WTC11 (cell line): ENCODE results near the gene CLTCL1. TPM values are rescaled to one million over a fixed set of nuclear protein-coding genes. Genes with fewer than 3 reads are reported as not detected.

ENCODE experiments used
- ATAC-seq: fragments of 200-7000 bp; cut with Tn5 transposase; 2 replicates; pipeline ENCODE4 v1.10.0; 2021; ENCODE audit warnings: mild to moderate bottlenecking, moderate library complexity
- CTCF ChIA-PET: fragments of 300-600 bp; sonication (Branson Sonifier 250); formaldehyde crosslinking; loops from one replicate; lab custom pipeline; 2021; ENCODE audit warnings: antibody characterized with exemption; lab: Charles Lee
- POLR2A ChIA-PET: fragments of 350-600 bp; sonication (Branson Sonifier 250); formaldehyde crosslinking; loops from one replicate; lab custom pipeline; 2021; ENCODE audit warnings: antibody characterized with exemption; lab: Charles Lee
- DNase-seq: peaks from one replicate; pipeline ENCODE4 v3.0.0; 2021; ENCODE audit warnings: low spot score
- H3K27ac Mint-ChIP-seq: 2 replicates; pipeline ENCODE4 v1.8.0; 2021; ENCODE audit warnings: mixed read lengths
- H3K27me3 Mint-ChIP-seq: 2 replicates; pipeline ENCODE4 v1.8.0; 2021; ENCODE audit warnings: low read depth, mild to moderate bottlenecking, moderate library complexity, mixed read lengths
- H3K36me3 Mint-ChIP-seq: 2 replicates; pipeline ENCODE4 v1.8.0; 2021; ENCODE audit warnings: mixed read lengths
- H3K4me1 Mint-ChIP-seq: 2 replicates; pipeline ENCODE4 v1.8.0; 2022; ENCODE audit warnings: mixed read lengths
- H3K4me3 Mint-ChIP-seq: 2 replicates; pipeline ENCODE4 v1.8.0; 2021; ENCODE audit warnings: mild to moderate bottlenecking, moderate library complexity, mixed read lengths
- H3K9me3 Mint-ChIP-seq: 2 replicates; pipeline ENCODE4 v1.8.0; 2021; ENCODE audit warnings: mixed read lengths
- ATF2 ChIP-seq: sonication (generic); formaldehyde crosslinking; IDR thresholded peaks from 2 replicates; pipeline ENCODE4 v1.8.1; 2022; ENCODE audit warnings: low read depth, missing genetic modification reagents, borderline replicate concordance
- ATF3 ChIP-seq: sonication (generic); formaldehyde crosslinking; conservative IDR thresholded peaks from 2 replicates; pipeline ENCODE4 v1.8.1; 2022; ENCODE audit warnings: mild to moderate bottlenecking, missing genetic modification reagents
- CREB1 ChIP-seq: sonication (generic); formaldehyde crosslinking; IDR thresholded peaks from 2 replicates; pipeline ENCODE4 v1.8.0; 2023; ENCODE audit warnings: mild to moderate bottlenecking, missing genetic modification reagents
- E2F5 ChIP-seq: sonication (generic); formaldehyde crosslinking; IDR thresholded peaks from 2 replicates; pipeline ENCODE4 v1.8.1; 2022; ENCODE audit warnings: mild to moderate bottlenecking, moderate library complexity, missing genetic modification reagents
- ESRRA ChIP-seq: sonication (generic); formaldehyde crosslinking; IDR thresholded peaks from 2 replicates; pipeline ENCODE4 v1.8.1; 2022; ENCODE audit warnings: mild to moderate bottlenecking, missing genetic modification reagents, borderline replicate concordance
- FOXJ3 ChIP-seq: sonication (generic); formaldehyde crosslinking; IDR thresholded peaks from 2 replicates; pipeline ENCODE4 v1.9.0; 2021; ENCODE audit warnings: missing genetic modification reagents, mild to moderate bottlenecking, borderline replicate concordance
- HMGXB4 ChIP-seq: sonication (generic); formaldehyde crosslinking; IDR thresholded peaks from 2 replicates; pipeline ENCODE4 v1.8.1; 2023; ENCODE audit warnings: mild to moderate bottlenecking, moderate library complexity, missing genetic modification reagents
- JUN ChIP-seq: sonication (generic); formaldehyde crosslinking; IDR thresholded peaks from 2 replicates; pipeline ENCODE4 v1.8.0; 2023; ENCODE audit warnings: mild to moderate bottlenecking, missing genetic modification reagents
- NFATC4 ChIP-seq: fragments of 250-450 bp; sonication (Bioruptor Pico); IDR thresholded peaks from 2 replicates; pipeline ENCODE4 v1.9.0; 2021; ENCODE audit warnings: mild to moderate bottlenecking
- NFE2L1 ChIP-seq: sonication (generic); formaldehyde crosslinking; IDR thresholded peaks from 2 replicates; pipeline ENCODE4 v1.8.1; 2023; ENCODE audit warnings: missing genetic modification reagents
- NFYB ChIP-seq: sonication (generic); formaldehyde crosslinking; conservative IDR thresholded peaks from 2 replicates; pipeline ENCODE4 v1.8.0; 2022; ENCODE audit warnings: low read depth, missing genetic modification reagents
- RORB ChIP-seq: fragments of 250-450 bp; sonication (Bioruptor Pico); IDR thresholded peaks from 2 replicates; pipeline ENCODE4 v1.9.0; 2021; ENCODE audit warnings: mild to moderate bottlenecking
- SOX15 ChIP-seq: fragments of 250-450 bp; sonication (Bioruptor Pico); IDR thresholded peaks from 2 replicates; pipeline ENCODE4 v1.9.0; 2021; ENCODE audit warnings: mild to moderate bottlenecking
- TCF7 ChIP-seq: sonication (generic); formaldehyde crosslinking; IDR thresholded peaks from 2 replicates; pipeline ENCODE4 v1.8.0; 2022; ENCODE audit warnings: mild to moderate bottlenecking, low read depth, missing genetic modification reagents, moderate library complexity
- TEAD1 ChIP-seq: sonication (generic); formaldehyde crosslinking; IDR thresholded peaks from 2 replicates; pipeline ENCODE4 v1.8.0; 2022; ENCODE audit warnings: mild to moderate bottlenecking, missing genetic modification reagents
- TEAD4 ChIP-seq: sonication (generic); formaldehyde crosslinking; IDR thresholded peaks from 2 replicates; pipeline ENCODE4 v1.8.0; 2022; ENCODE audit warnings: mild to moderate bottlenecking, missing genetic modification reagents
- TP53 ChIP-seq: sonication (generic); formaldehyde crosslinking; IDR thresholded peaks from 2 replicates; pipeline ENCODE4 v1.8.1; 2023; ENCODE audit warnings: mild to moderate bottlenecking, missing genetic modification reagents
- USF1 ChIP-seq: sonication (generic); formaldehyde crosslinking; IDR thresholded peaks from 2 replicates; pipeline ENCODE4 v1.8.0; 2022; ENCODE audit warnings: mild to moderate bottlenecking, missing genetic modification reagents
- USF2 ChIP-seq: sonication (generic); formaldehyde crosslinking; IDR thresholded peaks from 2 replicates; pipeline ENCODE4 v1.8.1; 2023; ENCODE audit warnings: mild to moderate bottlenecking, missing genetic modification reagents, moderate library complexity
- ZBTB21 ChIP-seq: sonication (generic); formaldehyde crosslinking; IDR thresholded peaks from 2 replicates; pipeline ENCODE4 v1.8.1; 2023; ENCODE audit warnings: mild to moderate bottlenecking, missing genetic modification reagents, borderline replicate concordance
- ZNF281 ChIP-seq: sonication (generic); formaldehyde crosslinking; IDR thresholded peaks from 2 replicates; pipeline ENCODE4 v1.8.0; 2023; ENCODE audit warnings: mild to moderate bottlenecking, missing genetic modification reagents
- ZNF423 ChIP-seq: fragments of 250-450 bp; sonication (Bioruptor Pico); IDR thresholded peaks from 2 replicates; pipeline ENCODE4 v2.1.2; 2022; ENCODE audit warnings: mild to moderate bottlenecking, moderate library complexity
- ZNF425 ChIP-seq: fragments of 250-450 bp; sonication (Bioruptor Pico); conservative IDR thresholded peaks from 2 replicates; pipeline ENCODE4 v1.9.0; 2021; ENCODE audit warnings: mild to moderate bottlenecking
- total RNA-seq: library from RNA; stranded (reverse); gene quantifications from 3 replicates; pipeline ENCODE4 v1.2.3, GENCODE V29; 2021

The CLTCL1 gene
- total RNA-seq, 1 experiment from 2014 or later = 15.5 TPM

GRCh38 chr22:19289475-19290161 lies 1.9 kb downstream of the CLTCL1 start:
- H3K36me3 Mint-ChIP-seq = no peaks in the 10 kb centered on the region
- TF ChIP-seq TP53 (CRISPR knock-in tag) (no peak), FOXJ3 (CRISPR knock-in tag) (no peak), NFATC4 (no peak), TEAD1 (CRISPR knock-in tag) (no peak), TEAD4 (no peak), ZNF423 (no peak), NFE2L1 (CRISPR knock-in tag) (no peak)
- TF ChIP-seq, all 79 proteins: peak for 0
- Mint-ChIP-seq H3K9me3 (no peaks in the 10 kb centered on the region), H3K4me3 (no peak overlapping the region), H3K27me3 (peaks cover 25% of the 10 kb centered on the region), H3K27ac (no peak overlapping the region), H3K4me1 (peaks cover 42% of the 10 kb centered on the region)
- DNase-seq (no peak), ATAC-seq (no peak)
- ChIA-PET POLR2A (no interaction called here), CTCF (no interaction called here)

GRCh38 chr22:19287889-19288288 lies 3.6 kb downstream of the CLTCL1 start:
- DNase-seq (no peak), ATAC-seq (no peak)
- ChIA-PET POLR2A (no interaction called here), CTCF (interaction anchor here (1.1 to 3.4 kb wide), 5 partner anchors 10 to 342 kb away, joined by 3 to 26 read pairs (median 3); partner anchors contain the start of gene SLC25A1)
- Mint-ChIP-seq H3K9me3 (no peaks in the 10 kb centered on the region), H3K36me3 (0 out of 2 replicates have a peak, but pooled peaks cover 2% of the 10 kb centered on the region), H3K27ac (no peak overlapping the region), H3K4me1 (peaks cover 42% of the 10 kb centered on the region), H3K27me3 (peaks cover 25% of the 10 kb centered on the region), H3K4me3 (no peak overlapping the region)
- TF ChIP-seq ATF2 (CRISPR knock-in tag) = no peak
- no peak for TF ChIP-seq E2F5 (CRISPR knock-in tag)
- no peak for TF ChIP-seq ESRRA (CRISPR knock-in tag)
- TF ChIP-seq NFYB (CRISPR knock-in tag) = no peak
- no peak for TF ChIP-seq RORB (CRISPR knock-in tag)
- no peak for TF ChIP-seq ZNF423
- no peak for TF ChIP-seq CREB1
- TF ChIP-seq ZBTB21 (CRISPR knock-in tag) = no peak
- TF ChIP-seq TCF7 (CRISPR knock-in tag) = no peak
- TF ChIP-seq ATF3 = no peak
- no peak for TF ChIP-seq JUN (CRISPR knock-in tag)
- TF ChIP-seq ZNF425 (CRISPR knock-in tag) = no peak
- TF ChIP-seq USF1 (CRISPR knock-in tag) = no peak
- TF ChIP-seq USF2 (CRISPR knock-in tag) = no peak
- TF ChIP-seq HMGXB4 = no peak
- TF ChIP-seq ZNF281 (CRISPR knock-in tag) = no peak
- TF ChIP-seq SOX15 (CRISPR knock-in tag) = no peak
